Measurements from ENCODE around the gene RSRC1. TPM values are rescaled to one million over a fixed set of nuclear protein-coding genes. Genes with fewer than 3 reads are reported as not detected.

Gene RSRC1
- total and polyA plus RNA-seq, 7 donors: 14.9 to 60.7 (median 41.0) TPM

DNA sequence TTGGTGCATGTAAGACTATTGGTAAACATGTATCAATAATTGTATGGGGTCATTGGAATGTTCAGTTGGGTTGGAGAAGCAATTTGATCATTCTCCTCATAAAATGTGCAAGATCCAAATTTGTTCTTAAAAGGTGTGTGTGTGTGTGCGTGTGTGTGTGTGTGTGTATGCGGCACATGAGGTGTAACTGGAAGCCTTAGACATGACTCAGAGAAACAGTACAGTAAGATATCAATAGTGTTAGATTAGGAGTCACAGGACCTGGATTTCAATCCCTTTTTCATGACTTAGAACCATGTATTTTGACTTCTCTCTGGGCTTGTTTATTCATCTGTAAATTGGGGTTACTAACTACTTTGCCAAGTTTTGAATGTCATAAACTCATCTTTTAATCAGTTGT lies 38.3 kb downstream of the RSRC1 start:
- intact Hi-C loops (cut with DNase I): no loop called here
- H3K27me3 ChIP-seq: no peaks in the 10 kb centered on the region
- 63 to 83% methylated on average over 2 of the region's 2 CpGs for WGBS, 2 donors
- no peaks in the 10 kb centered on the region for H3K9me3 ChIP-seq
- no peaks in the 10 kb centered on the region for H3K36me3 ChIP-seq
- no peak for TF ChIP-seq EP300 (IDR thresholded peaks at IDR 0.05)
- TF ChIP-seq POLR2A (IDR thresholded peaks at IDR 0.05): no peak
- TF ChIP-seq, protein P1, sequence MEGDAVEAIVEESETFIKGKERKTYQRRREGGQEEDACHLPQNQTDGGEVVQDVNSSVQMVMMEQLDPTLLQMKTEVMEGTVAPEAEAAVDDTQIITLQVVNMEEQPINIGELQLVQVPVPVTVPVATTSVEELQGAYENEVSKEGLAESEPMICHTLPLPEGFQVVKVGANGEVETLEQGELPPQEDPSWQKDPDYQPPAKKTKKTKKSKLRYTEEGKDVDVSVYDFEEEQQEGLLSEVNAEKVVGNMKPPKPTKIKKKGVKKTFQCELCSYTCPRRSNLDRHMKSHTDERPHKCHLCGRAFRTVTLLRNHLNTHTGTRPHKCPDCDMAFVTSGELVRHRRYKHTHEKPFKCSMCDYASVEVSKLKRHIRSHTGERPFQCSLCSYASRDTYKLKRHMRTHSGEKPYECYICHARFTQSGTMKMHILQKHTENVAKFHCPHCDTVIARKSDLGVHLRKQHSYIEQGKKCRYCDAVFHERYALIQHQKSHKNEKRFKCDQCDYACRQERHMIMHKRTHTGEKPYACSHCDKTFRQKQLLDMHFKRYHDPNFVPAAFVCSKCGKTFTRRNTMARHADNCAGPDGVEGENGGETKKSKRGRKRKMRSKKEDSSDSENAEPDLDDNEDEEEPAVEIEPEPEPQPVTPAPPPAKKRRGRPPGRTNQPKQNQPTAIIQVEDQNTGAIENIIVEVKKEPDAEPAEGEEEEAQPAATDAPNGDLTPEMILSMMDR (IDR thresholded peaks at IDR 0.05): no peak
- no peak for TF ChIP-seq POLR2AphosphoS5 (IDR thresholded peaks at IDR 0.05)
- H3K4me1 ChIP-seq: no peaks in the 10 kb centered on the region
- H3K27ac ChIP-seq: no peak overlapping the region
- DNase-seq: no peak
- H3K4me3 ChIP-seq: no peak overlapping the region

DNA sequence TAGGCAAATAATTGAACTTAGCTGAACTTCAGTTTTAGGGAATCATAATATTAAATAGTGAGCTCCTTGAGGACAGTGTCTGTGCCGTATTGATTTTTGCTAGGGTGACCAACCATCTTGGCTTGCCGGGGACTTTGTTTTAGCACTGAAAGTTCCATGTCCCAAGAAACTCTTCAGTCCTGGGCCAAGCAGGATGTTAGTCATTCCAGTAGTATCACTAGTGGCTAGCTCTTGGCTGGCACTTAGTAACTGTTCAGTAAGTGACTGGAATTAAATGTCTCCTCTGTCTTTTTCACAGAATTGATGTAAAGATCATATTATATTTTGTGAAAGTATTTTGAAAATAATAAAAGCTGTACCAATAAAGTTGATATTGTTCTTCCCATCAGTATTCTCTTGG lies 42.3 kb downstream of the RSRC1 start:
- Histone ChIP-seq H3K27ac (no peak overlapping the region), H3K27me3 (no peaks in the 10 kb centered on the region), H3K36me3 (no peaks in the 10 kb centered on the region), H3K4me1 (no peaks in the 10 kb centered on the region), H3K9me3 (no peaks in the 10 kb centered on the region), H3K4me3 (no peak overlapping the region)
- intact Hi-C loops (cut with DNase I): no loop called here
- TF ChIP-seq, protein P1 (IDR thresholded peaks at IDR 0.05): no peak
- TF ChIP-seq POLR2AphosphoS5 (IDR thresholded peaks at IDR 0.05): no peak
- TF ChIP-seq POLR2A (IDR thresholded peaks at IDR 0.05): no peak
- TF ChIP-seq EP300 (IDR thresholded peaks at IDR 0.05): no peak
- WGBS, 2 donors: 89 to 91% methylated on average over 2 of the region's 2 CpGs
- DNase-seq: no peak

DNA sequence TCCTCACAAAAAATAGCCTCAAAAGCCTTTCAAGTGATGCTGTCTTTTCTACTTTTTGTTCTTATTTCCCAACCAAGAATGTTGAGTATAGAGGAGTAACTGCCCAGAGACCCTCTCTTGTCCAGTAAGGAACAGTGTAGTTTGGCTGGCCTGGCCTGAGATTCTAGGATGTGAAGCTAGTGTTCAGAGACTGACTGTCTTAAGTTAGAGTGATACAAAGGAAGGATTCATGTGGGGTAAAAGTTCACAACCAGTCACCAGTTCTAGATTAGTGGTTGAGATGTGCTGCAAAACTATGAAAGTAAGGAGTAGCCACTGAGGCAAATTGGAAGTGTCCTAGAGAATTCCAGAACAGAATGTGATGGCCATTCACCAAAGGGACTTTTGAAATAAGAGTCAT lies 49.1 kb downstream of the RSRC1 start:
- TF ChIP-seq, protein P1 (IDR thresholded peaks at IDR 0.05): no peak
- TF ChIP-seq EP300 (IDR thresholded peaks at IDR 0.05) (no peak), POLR2AphosphoS5 (IDR thresholded peaks at IDR 0.05) (no peak), POLR2A (IDR thresholded peaks at IDR 0.05) (no peak)
- Histone ChIP-seq H3K4me3 (no peak overlapping the region), H3K27me3 (no peaks in the 10 kb centered on the region), H3K4me1 (no peaks in the 10 kb centered on the region), H3K36me3 (no peaks in the 10 kb centered on the region), H3K9me3 (no peaks in the 10 kb centered on the region), H3K27ac (no peak overlapping the region)
- intact Hi-C loops (cut with DNase I): no loop called here
- no peak for DNase-seq

DNA sequence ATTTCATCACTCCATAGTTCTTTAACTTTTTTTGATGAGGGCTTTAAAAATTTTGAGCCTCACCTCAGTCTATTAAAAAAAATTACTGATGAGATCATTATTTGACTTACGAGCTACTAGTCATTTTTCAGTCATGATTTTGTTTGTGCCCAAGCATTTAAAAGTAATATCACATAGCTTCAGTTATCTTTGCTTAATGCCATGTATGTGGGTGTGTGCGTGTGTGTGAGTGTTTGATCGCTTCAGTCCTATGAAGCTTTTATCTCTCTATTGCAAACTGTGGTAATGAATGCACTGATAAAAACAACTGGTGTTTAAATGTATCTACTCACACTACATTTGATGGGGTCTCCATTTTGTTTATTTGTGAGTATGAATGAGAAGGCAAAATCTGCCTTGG lies 49.8 kb downstream of the RSRC1 start:
- TF ChIP-seq POLR2A (IDR thresholded peaks at IDR 0.05): no peak
- no peak for TF ChIP-seq POLR2AphosphoS5 (IDR thresholded peaks at IDR 0.05)
- TF ChIP-seq, protein P1 (IDR thresholded peaks at IDR 0.05): no peak
- no peak for TF ChIP-seq EP300 (IDR thresholded peaks at IDR 0.05)
- no peak for DNase-seq
- Histone ChIP-seq H3K36me3 (no peaks in the 10 kb centered on the region), H3K4me1 (no peaks in the 10 kb centered on the region), H3K27me3 (no peaks in the 10 kb centered on the region), H3K27ac (no peak overlapping the region), H3K4me3 (no peak overlapping the region), H3K9me3 (no peaks in the 10 kb centered on the region)
- intact Hi-C loops (cut with DNase I): no loop called here
- 89 to 96% methylated on average over 3 of the region's 3 CpGs for WGBS, 2 donors

DNA sequence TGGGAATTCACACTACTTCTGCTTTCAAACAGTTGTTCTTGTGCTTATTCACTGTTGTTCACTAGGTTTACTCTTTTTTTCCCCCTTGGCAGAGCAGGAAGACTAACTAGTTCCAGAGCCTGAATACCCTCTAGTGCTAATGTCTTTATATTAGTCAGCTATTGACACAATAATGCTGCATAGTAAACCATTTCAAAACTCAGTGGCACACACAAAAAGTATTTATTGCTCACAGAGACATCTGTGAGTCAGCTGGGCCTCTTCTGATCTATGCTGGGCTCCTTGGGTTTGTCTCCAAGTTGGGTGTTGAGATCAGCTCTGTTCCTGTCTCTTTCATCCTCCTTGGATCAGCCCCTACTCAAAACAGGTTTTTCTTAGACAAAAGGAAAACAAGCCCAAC lies 51.1 kb downstream of the RSRC1 start:
- no peak for DNase-seq
- intact Hi-C loops (cut with DNase I): no loop called here
- TF ChIP-seq POLR2A (IDR thresholded peaks at IDR 0.05): no peak
- TF ChIP-seq, protein P1 (IDR thresholded peaks at IDR 0.05): no peak
- TF ChIP-seq EP300 (IDR thresholded peaks at IDR 0.05): no peak
- no peak for TF ChIP-seq POLR2AphosphoS5 (IDR thresholded peaks at IDR 0.05)
- H3K9me3 ChIP-seq: no peaks in the 10 kb centered on the region
- no peaks in the 10 kb centered on the region for H3K36me3 ChIP-seq
- no peak overlapping the region for H3K27ac ChIP-seq
- no peaks in the 10 kb centered on the region for H3K4me1 ChIP-seq
- H3K4me3 ChIP-seq: no peak overlapping the region
- H3K27me3 ChIP-seq: no peaks in the 10 kb centered on the region

Data from sigmoid colon (tissue), 7 donors.